Liver (tissue), 9 donors: ENCODE data around the gene BID. TPM values are rescaled to one million over a fixed set of nuclear protein-coding genes. Genes with fewer than 3 reads are reported as not detected.

ENCODE experiments used
- DNase-seq: peaks from one replicate; pipeline ENCODE4 v3.0.0-alpha.2; 2017; ENCODE audit warnings: low spot score
- H3K27ac ChIP-seq, 2 donors: one replicate each; pipeline ENCODE4 v1.7.0; 2013; ENCODE audit warnings: inconsistent platforms in 2 of 2, low read length in 2 of 2, control low read depth in 1 of 2, low read depth in 1 of 2, mild to moderate bottlenecking in 1 of 2
- H3K27me3 ChIP-seq, 4 donors: one replicate each; pipeline versions ENCODE4 v1.6.1 to v1.7.0; 2013; ENCODE audit warnings: low read length in 3 of 4, inconsistent platforms in 1 of 4, mild to moderate bottlenecking in 1 of 4, moderate library complexity in 1 of 4; ENCODE audit not compliant: control insufficient read depth in 4 of 4, insufficient read depth in 4 of 4
- H3K36me3 ChIP-seq, 4 donors: one replicate each; pipeline versions ENCODE4 v1.6.1 to v1.7.0; 2013; ENCODE audit warnings: low read length in 3 of 4, mild to moderate bottlenecking in 3 of 4, low read depth in 1 of 4, moderate library complexity in 1 of 4; ENCODE audit not compliant: control insufficient read depth in 4 of 4, insufficient read depth in 3 of 4
- H3K4me1 ChIP-seq, 4 donors: one replicate each; pipeline versions ENCODE4 v1.6.1 to v1.7.0; 2013; ENCODE audit warnings: low read length in 3 of 4, mild to moderate bottlenecking in 3 of 4, moderate library complexity in 1 of 4; ENCODE audit not compliant: control insufficient read depth in 4 of 4, insufficient read depth in 4 of 4
- H3K4me3 ChIP-seq, 3 donors: one replicate each; pipeline versions ENCODE4 v1.6.1 to v1.7.0; 2013; ENCODE audit warnings: low read length in 3 of 3, control low read depth in 1 of 3, low read depth in 1 of 3, mild to moderate bottlenecking in 1 of 3
- H3K9ac ChIP-seq, 2 donors: one replicate each; pipeline ENCODE4 v1.7.0; 2013; ENCODE audit warnings: low read length in 2 of 2, mild to moderate bottlenecking in 2 of 2, moderate library complexity in 2 of 2, control low read depth in 1 of 2, low read depth in 1 of 2
- H3K9me3 ChIP-seq, 4 donors: one replicate each; pipeline versions ENCODE4 v1.6.1 to v1.7.0; 2013; ENCODE audit warnings: low read length in 3 of 4; ENCODE audit not compliant: control insufficient read depth in 4 of 4
- EGR1 ChIP-seq, 2 donors: IDR thresholded peaks; 2 replicates each; pipeline ENCODE4 v1.6.1; 2016 to 2018; ENCODE audit warnings: antibody characterized with exemption in 2 of 2, low read depth in 2 of 2
- FOXA1 ChIP-seq: IDR thresholded peaks from 2 replicates; pipeline ENCODE4 v1.6.1; 2016; ENCODE audit warnings: antibody characterized with exemption
- FOXA2 ChIP-seq: IDR thresholded peaks from 2 replicates; pipeline ENCODE4 v1.6.1; 2016; ENCODE audit warnings: antibody characterized with exemption
- GABPA ChIP-seq, 2 donors: IDR thresholded peaks in 1 of 2; conservative IDR thresholded peaks in 1 of 2; 2 replicates each; pipeline ENCODE4 v1.6.1; 2016; ENCODE audit warnings: antibody characterized with exemption in 2 of 2, mild to moderate bottlenecking in 1 of 2, moderate library complexity in 1 of 2
- HNF4A ChIP-seq, 2 donors: conservative IDR thresholded peaks; 2 replicates each; pipeline ENCODE4 v1.6.1; 2016; ENCODE audit warnings: antibody characterized with exemption in 2 of 2, mild to moderate bottlenecking in 2 of 2
- HNF4G ChIP-seq: IDR thresholded peaks from 2 replicates; pipeline ENCODE4 v1.6.1; 2016; ENCODE audit warnings: antibody characterized with exemption
- JUND ChIP-seq, 2 donors: IDR thresholded peaks; 2 replicates each; pipeline ENCODE4 v1.6.1; 2016; ENCODE audit warnings: antibody characterized with exemption in 2 of 2
- NR2F2 ChIP-seq: IDR thresholded peaks from 2 replicates; pipeline ENCODE4 v1.6.1; 2016; ENCODE audit warnings: antibody characterized with exemption
- RAD21 ChIP-seq, 2 donors: IDR thresholded peaks; 2 replicates each; pipeline ENCODE4 v1.6.1; 2016; ENCODE audit warnings: antibody characterized with exemption in 2 of 2, mild to moderate bottlenecking in 2 of 2
- REST ChIP-seq: IDR thresholded peaks from 2 replicates; pipeline ENCODE4 v1.6.1; 2016; ENCODE audit warnings: antibody characterized with exemption, mild to moderate bottlenecking
- RXRA ChIP-seq, 2 donors: IDR thresholded peaks; 2 replicates each; pipeline ENCODE4 v1.6.1; 2017 to 2018; ENCODE audit warnings: antibody characterized with exemption in 2 of 2, mild to moderate bottlenecking in 1 of 2
- SP1 ChIP-seq: IDR thresholded peaks from 2 replicates; pipeline ENCODE4 v1.6.1; 2018; ENCODE audit warnings: antibody characterized with exemption, mild to moderate bottlenecking
- TAF1 ChIP-seq: conservative IDR thresholded peaks from 2 replicates; pipeline ENCODE4 v1.6.1; 2016; ENCODE audit warnings: antibody characterized with exemption, mild to moderate bottlenecking
- YY1 ChIP-seq: IDR thresholded peaks from 2 replicates; pipeline ENCODE4 v1.6.1; 2016; ENCODE audit warnings: antibody characterized with exemption, mild to moderate bottlenecking
- ZBTB33 ChIP-seq: IDR thresholded peaks from 2 replicates; pipeline ENCODE4 v1.6.1; 2016; ENCODE audit warnings: antibody characterized with exemption
- WGBS: extraction: QIAGEN DNeasy Blood & Tissue Kit; methylation state at CpG from one replicate; pipeline ENCODE4 v1.1.7; 2013; 5-methylcytosine and 5-hydroxymethylcytosine counted together
- polyA plus RNA-seq, 2 donors: library from polyadenylated mRNA; stranded (reverse) in 1 of 2; unstranded in 1 of 2; fragments of 200-250 nt in 1 of 2; fragments of >200 nt in 1 of 2; fragmentation: Nextera tagmentation in 1 of 2; extraction: Ambion mirVana in 1 of 2; gene quantifications; one replicate each; pipeline versions ENCODE4 v1.2.1 to v1.2.3, GENCODE V29; 2013 to 2015
- total RNA-seq, 2 donors: library from RNA; depleted of rRNA; stranded (reverse); fragments of >200 nt; gene quantifications; one replicate each; pipeline ENCODE4 v1.2.3, GENCODE V29; 2014
- TF ChIP-seq, protein P1 (sequence below): fragments of 150-350 bp; IDR thresholded peaks from 2 replicates; pipeline ENCODE4 v1.5.1; 2017; ENCODE audit warnings: improper control_type of control experiment, low read depth, low read length; ENCODE audit not compliant: missing input control
- TF ChIP-seq, protein P2 (sequence below): IDR thresholded peaks from 2 replicates; pipeline ENCODE4 v1.6.1; 2016; ENCODE audit warnings: antibody characterized with exemption
- donor health status: healthy.
- donor health status: healthy.
- donor health status: healthy.
- donor health status: healthy.
- donor health status: healthy.

The BID gene
- total and polyA plus RNA-seq, 4 donors = 28.7 to 66.9 (median 52.6) TPM

DNA sequence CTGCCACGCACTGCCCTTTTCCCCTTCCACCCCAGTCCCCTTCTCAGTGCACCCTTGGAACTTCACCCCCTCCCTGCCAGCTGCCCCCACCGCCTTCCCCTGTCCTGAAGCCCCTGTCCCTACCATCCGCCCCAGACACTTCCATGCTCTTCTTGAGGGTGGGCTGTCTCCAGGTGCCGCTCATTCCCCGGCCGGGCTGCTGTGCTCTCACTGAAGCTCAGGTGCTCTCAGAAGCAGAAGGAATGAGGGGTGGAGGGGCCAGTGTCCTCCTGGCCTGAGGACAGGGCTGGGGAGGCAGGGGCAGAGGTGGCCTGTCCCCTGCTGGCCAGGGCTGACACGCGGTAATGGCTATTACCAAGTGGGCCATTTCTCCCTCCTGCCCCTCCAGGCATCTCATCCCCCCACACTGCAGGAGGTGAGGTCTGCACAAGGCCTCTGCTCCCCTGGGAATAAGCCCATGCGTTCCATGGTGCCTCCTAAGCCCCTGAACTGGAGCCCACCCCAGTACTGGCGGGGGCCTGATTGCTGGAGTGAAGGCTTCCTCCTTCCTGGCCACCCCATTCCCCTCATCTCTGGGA, 6.6 kb upstream of the BID start:
- peaks cover 2 to 23% (median 15%) of the 10 kb centered on the region in 4 donors for H3K4me1 ChIP-seq
- no peaks in the 10 kb centered on the region for H3K36me3 ChIP-seq
- H3K27me3 ChIP-seq = no peaks in the 10 kb centered on the region
- H3K4me3 ChIP-seq = no peak overlapping the region
- no peak for DNase-seq
- H3K9me3 ChIP-seq = no peaks in the 10 kb centered on the region
- WGBS = 96% methylated on average over 10 of the region's 10 CpGs
- TF ChIP-seq FOXA1 = no peak
- no peak overlapping the region for H3K9ac ChIP-seq
- H3K27ac ChIP-seq = no peak overlapping the region

DNA sequence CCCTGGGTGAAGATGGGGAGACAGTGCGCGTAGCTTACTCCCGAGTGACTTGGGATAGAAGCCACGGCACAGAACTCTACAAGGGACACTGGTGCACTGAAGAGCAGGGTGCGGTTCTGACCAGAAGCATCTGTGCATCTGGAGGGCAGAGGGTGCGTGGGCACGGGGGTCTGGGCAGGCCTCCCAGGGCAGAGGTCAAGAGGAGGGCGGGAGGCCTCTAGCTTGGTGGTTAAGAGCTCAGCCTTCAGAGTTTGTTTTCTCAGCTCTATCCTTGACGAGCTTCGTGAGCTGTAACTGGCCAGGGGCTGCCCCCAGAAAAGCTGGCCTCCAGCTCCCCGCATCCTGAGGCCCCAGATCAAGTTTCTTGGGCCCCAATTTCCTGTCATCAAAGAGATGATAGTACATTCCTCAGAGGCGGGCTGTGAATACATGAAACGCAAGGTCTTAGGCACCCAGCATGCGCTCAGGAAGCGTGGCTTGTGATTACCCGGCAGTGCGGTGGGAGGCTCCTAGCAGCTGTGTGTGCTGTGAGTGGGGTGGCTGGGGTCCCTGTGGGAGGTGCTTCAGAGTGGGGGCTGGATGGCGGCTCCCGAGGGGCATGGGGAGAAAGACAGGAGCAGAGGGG, 6.0 kb upstream of the BID start:
- Histone ChIP-seq H3K27ac (no peak overlapping the region), H3K27me3 (no peaks in the 10 kb centered on the region), H3K36me3 (no peaks in the 10 kb centered on the region), H3K9ac (no peak overlapping the region), H3K4me3 (no peak overlapping the region), H3K9me3 (no peaks in the 10 kb centered on the region), H3K4me1 (peaks cover 2 to 23% (median 15%) of the 10 kb centered on the region in 4 donors)
- DNase-seq = no peak
- WGBS = 90% methylated on average over 19 of the region's 19 CpGs
- TF ChIP-seq RAD21 (IDR thresholded peaks at IDR 0.05) = no peak
- TF ChIP-seq, protein P1, sequence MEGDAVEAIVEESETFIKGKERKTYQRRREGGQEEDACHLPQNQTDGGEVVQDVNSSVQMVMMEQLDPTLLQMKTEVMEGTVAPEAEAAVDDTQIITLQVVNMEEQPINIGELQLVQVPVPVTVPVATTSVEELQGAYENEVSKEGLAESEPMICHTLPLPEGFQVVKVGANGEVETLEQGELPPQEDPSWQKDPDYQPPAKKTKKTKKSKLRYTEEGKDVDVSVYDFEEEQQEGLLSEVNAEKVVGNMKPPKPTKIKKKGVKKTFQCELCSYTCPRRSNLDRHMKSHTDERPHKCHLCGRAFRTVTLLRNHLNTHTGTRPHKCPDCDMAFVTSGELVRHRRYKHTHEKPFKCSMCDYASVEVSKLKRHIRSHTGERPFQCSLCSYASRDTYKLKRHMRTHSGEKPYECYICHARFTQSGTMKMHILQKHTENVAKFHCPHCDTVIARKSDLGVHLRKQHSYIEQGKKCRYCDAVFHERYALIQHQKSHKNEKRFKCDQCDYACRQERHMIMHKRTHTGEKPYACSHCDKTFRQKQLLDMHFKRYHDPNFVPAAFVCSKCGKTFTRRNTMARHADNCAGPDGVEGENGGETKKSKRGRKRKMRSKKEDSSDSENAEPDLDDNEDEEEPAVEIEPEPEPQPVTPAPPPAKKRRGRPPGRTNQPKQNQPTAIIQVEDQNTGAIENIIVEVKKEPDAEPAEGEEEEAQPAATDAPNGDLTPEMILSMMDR = no peak
- TF ChIP-seq, protein P2, sequence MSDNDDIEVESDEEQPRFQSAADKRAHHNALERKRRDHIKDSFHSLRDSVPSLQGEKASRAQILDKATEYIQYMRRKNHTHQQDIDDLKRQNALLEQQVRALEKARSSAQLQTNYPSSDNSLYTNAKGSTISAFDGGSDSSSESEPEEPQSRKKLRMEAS = no peak
- no peak for TF ChIP-seq NR2F2
- no peak for TF ChIP-seq FOXA2
- no peak for TF ChIP-seq GABPA (IDR thresholded peaks at IDR 0.05 in 1 of 2, conservative IDR thresholded peaks at IDR 0.05 in 1 of 2)
- TF ChIP-seq TAF1 = no peak
- no peak for TF ChIP-seq RXRA (IDR thresholded peaks at IDR 0.05)
- no peak for TF ChIP-seq HNF4G
- no peak for TF ChIP-seq EGR1 (IDR thresholded peaks at IDR 0.05; ENCODE audit: low read depth in 2 of 2)
- TF ChIP-seq ZBTB33 = no peak
- no peak for TF ChIP-seq FOXA1
- no peak for TF ChIP-seq SP1
- TF ChIP-seq HNF4A (conservative IDR thresholded peaks at IDR 0.05) = no peak
- no peak for TF ChIP-seq YY1
- no peak for TF ChIP-seq REST
- no peak for TF ChIP-seq JUND (IDR thresholded peaks at IDR 0.05)
